IMR-90 (cell line): Measurements from ENCODE around the gene ATP11B. TPM values are rescaled to one million over a fixed set of nuclear protein-coding genes. Genes with fewer than 3 reads are reported as not detected.

Experiments used
- ATAC-seq: fragments of 200-7000 bp; cut with Tn5 transposase; 2 replicates; pipeline ENCODE4 v1.9.1; 2020; ENCODE audit warnings: low read depth, mild to moderate bottlenecking, moderate library complexity
- BruUV-seq: library from RNA; stranded (reverse); fragments of 400-500 nt; replicated peaks from 2 replicates; lab custom pipeline; 2021; lab: Mats Ljungman, UMichigan
- CTCF ChIA-PET: fragments of 300-600 bp; formaldehyde crosslinking; extraction: SDS; loops from one replicate; lab custom pipeline; 2021; ENCODE audit warnings: antibody characterized with exemption; lab: Yijun Ruan, JAX
- POLR2A ChIA-PET: fragments of 300-600 bp; sonication (Branson Sonifier 250); formaldehyde crosslinking; loops from one replicate; lab custom pipeline; 2022; ENCODE audit warnings: antibody characterized with exemption; ENCODE audit not compliant: unreplicated experiment; lab: Charles Lee
- DNase-seq: peaks from one replicate; pipeline ENCODE4 v3.0.0; 2013
- H2AFZ ChIP-seq: replicated peaks from 2 replicates; pipeline ENCODE3; 2013; ENCODE audit warnings: low read length, mild to moderate bottlenecking; ENCODE audit not compliant: poor library complexity
- H2AK5ac ChIP-seq: 2 replicates; pipeline ENCODE4 v1.6.1; 2013; ENCODE audit warnings: low read depth, low read length, inconsistent platforms
- H2AK9ac ChIP-seq: replicated peaks from 2 replicates; pipeline ENCODE3; 2013; ENCODE audit warnings: mild to moderate bottlenecking, low read depth, low read length, moderate library complexity; ENCODE audit not compliant: poor library complexity
- H2BK120ac ChIP-seq: 2 replicates; pipeline ENCODE4 v1.6.1; 2013; ENCODE audit warnings: low read depth, low read length, inconsistent platforms
- H2BK15ac ChIP-seq: 3 replicates; pipeline ENCODE4 v1.6.1; 2013; ENCODE audit warnings: low read depth, low read length, inconsistent platforms
- H2BK20ac ChIP-seq: 2 replicates; pipeline ENCODE4 v1.6.1; 2013; ENCODE audit warnings: low read depth, mild to moderate bottlenecking, inconsistent platforms, low read length, moderate library complexity
- H2BK5ac ChIP-seq: 2 replicates; pipeline ENCODE4 v1.6.1; 2013; ENCODE audit warnings: mild to moderate bottlenecking, low read depth, low read length, inconsistent platforms; ENCODE audit not compliant: poor library complexity, severe bottlenecking
- H3K14ac ChIP-seq: replicated peaks from 2 replicates; pipeline ENCODE4 v1.6.1; 2013; ENCODE audit warnings: low read depth, low read length, inconsistent platforms
- H3K18ac ChIP-seq: 2 replicates; pipeline ENCODE4 v1.6.1; 2013; ENCODE audit warnings: low read depth, low read length, control low read depth
- H3K23ac ChIP-seq: 2 replicates; pipeline ENCODE4 v1.6.1; 2013; ENCODE audit warnings: low read depth, low read length, inconsistent platforms
- H3K27ac ChIP-seq: 2 replicates; pipeline ENCODE4 v1.5.1; 2013; ENCODE audit warnings: mild to moderate bottlenecking, control low read depth, low read length; ENCODE audit not compliant: insufficient read depth
- H3K27me3 ChIP-seq: 2 replicates; pipeline ENCODE4 v1.6.1; 2013; ENCODE audit warnings: low read length; ENCODE audit not compliant: control insufficient read depth, insufficient read depth
- H3K36me3 ChIP-seq: 2 replicates; pipeline ENCODE4 v1.6.1; 2013; ENCODE audit warnings: low read length, mixed read lengths; ENCODE audit not compliant: control insufficient read depth, insufficient read depth
- H3K4ac ChIP-seq: 2 replicates; pipeline ENCODE4 v1.6.1; 2013; ENCODE audit warnings: low read depth, low read length, inconsistent platforms
- H3K4me1 ChIP-seq: 2 replicates; pipeline ENCODE4 v1.6.1; 2013; ENCODE audit warnings: low read length, mixed read lengths; ENCODE audit not compliant: control insufficient read depth, insufficient read depth
- H3K4me2 ChIP-seq: 2 replicates; pipeline ENCODE4 v1.6.1; 2013; ENCODE audit warnings: low read depth, mild to moderate bottlenecking, control low read depth, low read length, moderate library complexity
- H3K4me3 ChIP-seq: 2 replicates; pipeline ENCODE4 v1.5.1; 2013; ENCODE audit warnings: low read depth, mild to moderate bottlenecking, control low read depth, low read length, moderate library complexity; ENCODE audit not compliant: insufficient read depth
- H3K56ac ChIP-seq: 2 replicates; pipeline ENCODE4 v1.6.1; 2013; ENCODE audit warnings: low read length, inconsistent platforms; ENCODE audit not compliant: insufficient read depth; ENCODE audit errors: extremely low read depth
- H3K79me1 ChIP-seq, 2 experiments: 2 replicates each; pipeline ENCODE4 v1.6.1; 2013; ENCODE audit warnings: low read length in 2 of 2, inconsistent platforms in 1 of 2, low read depth in 1 of 2
- H3K9ac ChIP-seq: 2 replicates; pipeline ENCODE4 v1.6.1; 2013; ENCODE audit warnings: low read depth, low read length, control low read depth
- H3K9me1 ChIP-seq: 2 replicates; pipeline ENCODE4 v1.6.1; 2013; ENCODE audit warnings: low read length, inconsistent platforms; ENCODE audit not compliant: insufficient read depth
- H3K9me3 ChIP-seq: 2 replicates; pipeline ENCODE4 v1.6.1; 2013; ENCODE audit warnings: low read length; ENCODE audit not compliant: control insufficient read depth, insufficient read depth
- H4K20me1 ChIP-seq: 2 replicates; pipeline ENCODE4 v1.6.1; 2013; ENCODE audit warnings: low read length, inconsistent platforms; ENCODE audit not compliant: insufficient read depth
- H4K5ac ChIP-seq: 2 replicates; pipeline ENCODE4 v1.6.1; 2013; ENCODE audit warnings: mild to moderate bottlenecking, low read depth, low read length, control low read depth
- H4K8ac ChIP-seq, 2 experiments: 2 replicates each; pipeline ENCODE4 v1.6.1; 2013; ENCODE audit warnings: low read depth in 2 of 2, low read length in 2 of 2, control low read depth in 1 of 2, inconsistent platforms in 1 of 2
- H4K91ac ChIP-seq: 2 replicates; pipeline ENCODE4 v1.6.1; 2013; ENCODE audit warnings: low read depth, low read length, inconsistent platforms; ENCODE audit not compliant: insufficient read depth
- CEBPB ChIP-seq: IDR thresholded peaks from 2 replicates; pipeline ENCODE4 v1.6.1; 2012; ENCODE audit warnings: low read depth, low read length, improper control_type of control experiment
- MAFK ChIP-seq: IDR thresholded peaks from 2 replicates; pipeline ENCODE4 v1.6.1; 2012; ENCODE audit warnings: low read depth, low read length, improper control_type of control experiment
- MAZ ChIP-seq: IDR thresholded peaks from 2 replicates; pipeline ENCODE4 v1.6.1; 2012; ENCODE audit warnings: low read depth, mild to moderate bottlenecking, low read length, improper control_type of control experiment, moderate library complexity, borderline replicate concordance
- NFE2L2 ChIP-seq: fragments of 150-350 bp; IDR thresholded peaks from 2 replicates; pipeline ENCODE4 v1.6.1; 2016; ENCODE audit warnings: low read depth, mild to moderate bottlenecking, low read length
- POLR2A ChIP-seq: IDR thresholded peaks from 2 replicates; pipeline ENCODE4 v1.6.1; 2012; ENCODE audit warnings: mild to moderate bottlenecking, low read depth, low read length
- RAD21 ChIP-seq: IDR thresholded peaks from 2 replicates; pipeline ENCODE4 v1.6.1; 2012; ENCODE audit warnings: low read length, improper control_type of control experiment
- RCOR1 ChIP-seq: IDR thresholded peaks from 2 replicates; pipeline ENCODE4 v1.6.1; 2012; ENCODE audit warnings: mild to moderate bottlenecking, low read length, improper control_type of control experiment; ENCODE audit not compliant: insufficient replicate concordance
- WGBS, 2 experiments: methylation state at CpG; one replicate each; pipeline versions ENCODE4 v1.1.5 to v1.1.7; 2013; ENCODE audit warnings: missing lambda C conversion rate in 2 of 2; ENCODE audit not compliant: insufficient read length in 1 of 2; ENCODE audit errors: extremely low coverage in 2 of 2; 5-methylcytosine and 5-hydroxymethylcytosine counted together
- dilution Hi-C: fragments of 300-500 bp; cut with HindIII; formaldehyde crosslinking; loops from one replicate; pipeline ENCODE4 v1.14.3; 2018; ENCODE audit warnings: low sequenced_read_pairs; ENCODE audit not compliant: unreplicated experiment
- in situ Hi-C: fragments of 300-500 bp; cut with MboI; formaldehyde crosslinking; loops from 3 replicates; pipeline ENCODE4 v1.14.3; 2019; ENCODE audit warnings: low sequenced_read_pairs, inconsistent platforms, mixed read lengths
- intact Hi-C: fragments of 100-400 bp; cut with micrococcal nuclease; formaldehyde crosslinking; loops from 2 replicates; pipeline ENCODE4 v1.10.0; 2022
- polyA plus RNA-seq, 3 experiments: library from polyadenylated mRNA; depleted of rRNA; stranded (reverse); fragments of >200 nt; gene quantifications; 2 replicates each; pipeline ENCODE4 v1.2.3, GENCODE V29; 2012; ENCODE audit warnings: low replicate concordance in 1 of 3
- total RNA-seq: library from RNA; depleted of rRNA; stranded (reverse); fragments of >200 nt; gene quantifications from 2 replicates; pipeline ENCODE4 v1.2.3, GENCODE V29; 2012

ATP11B gene
- total and polyA plus RNA-seq, 2 of the 4 experiments (the other 2 are of a cell fraction): 10.0 to 39.6 TPM

DNA sequence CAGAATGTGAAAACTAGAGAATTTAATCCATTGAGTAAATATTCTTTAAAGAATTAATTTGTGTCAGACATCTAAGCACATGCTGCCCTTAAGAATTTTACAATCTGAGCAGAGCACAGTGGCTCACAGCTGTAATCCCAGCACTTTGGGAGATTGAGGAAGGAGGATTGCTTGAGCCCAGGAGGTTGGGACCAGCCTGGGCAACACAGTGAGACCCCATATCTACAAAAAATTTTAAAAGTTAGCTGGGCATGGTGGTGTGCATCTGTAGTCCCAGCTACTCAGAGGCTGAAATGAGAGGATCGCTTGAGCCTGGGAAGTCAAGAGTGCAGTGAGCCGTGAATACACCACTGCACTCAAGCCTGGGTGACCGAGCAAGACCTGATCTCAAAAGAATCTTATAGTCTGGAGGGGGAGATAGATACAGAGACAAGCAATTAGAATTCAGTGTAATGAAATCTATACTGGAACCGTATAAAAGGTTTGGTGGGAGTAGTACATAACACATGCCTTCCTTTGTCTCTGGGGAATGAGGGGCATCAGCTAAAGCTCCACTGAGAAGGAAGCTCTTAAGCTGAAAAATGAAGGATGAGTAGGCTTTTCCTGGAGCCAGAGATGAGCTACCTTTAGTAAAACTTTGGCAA is 21.2 kb downstream of the ATP11B start:
- H2BK20ac ChIP-seq: no peak overlapping the region
- H2BK120ac ChIP-seq: no peak overlapping the region
- no peak overlapping the region for H2AK9ac ChIP-seq
- dilution Hi-C loops (no loop called here), in situ Hi-C loops (no loop called here), intact Hi-C loops (loop anchor here (10.0 kb wide), 1 partner anchor 280 kb away; the partner anchor contains the start of gene MCCC1)
- no peak overlapping the region for H4K8ac ChIP-seq
- no peak overlapping the region for H3K9ac ChIP-seq
- H3K9me1 ChIP-seq: no peaks in the 10 kb centered on the region; the same call in none of the 2 replicates
- no peak overlapping the region for H2AK5ac ChIP-seq
- peaks cover 25% of the 10 kb centered on the region; the same call in 1 of the 2 replicates for H4K20me1 ChIP-seq
- DNase-seq (no peak), ATAC-seq (no peak)
- no peak overlapping the region for H3K4me3 ChIP-seq
- no peaks in the 10 kb centered on the region for H3K9me3 ChIP-seq
- H2BK5ac ChIP-seq: no peak overlapping the region
- no CpG with 5 or more reads among the region's 4 CpGs for WGBS, 2 experiments
- no peak overlapping the region for H4K5ac ChIP-seq
- H3K27me3 ChIP-seq: no peaks in the 10 kb centered on the region
- H3K79me1 ChIP-seq: peaks cover 12 to 42% of the 10 kb centered on the region in 2 experiments; a peak in 3 of 4 replicates
- H3K56ac ChIP-seq: no peak overlapping the region
- H2AFZ ChIP-seq: no peak overlapping the region
- no TSS peak for BruUV-seq
- no peak overlapping the region for H4K91ac ChIP-seq
- no peak overlapping the region for H3K14ac ChIP-seq
- no peak overlapping the region for H3K18ac ChIP-seq
- H3K4me1 ChIP-seq: peaks cover 1% of the 10 kb centered on the region; the same call in 1 of the 2 replicates
- H3K4me2 ChIP-seq: no peak overlapping the region
- H3K4ac ChIP-seq: no peak overlapping the region
- no peak overlapping the region for H3K23ac ChIP-seq
- no peak overlapping the region for H3K27ac ChIP-seq
- ChIA-PET POLR2A (no interaction called here), CTCF (no interaction called here)
- no peak for TF ChIP-seq MAFK
- no peak for TF ChIP-seq RAD21
- no peak for TF ChIP-seq NFE2L2
- TF ChIP-seq MAZ: no peak
- TF ChIP-seq POLR2A: no peak
- no peak for TF ChIP-seq RCOR1
- TF ChIP-seq CEBPB: no peak
- no peaks in the 10 kb centered on the region for H3K36me3 ChIP-seq
- no peak overlapping the region for H2BK15ac ChIP-seq
